Esophagus squamous epithelium (tissue), 5 donors: ENCODE measurements around the gene SERGEF. TPM values are rescaled to one million over a fixed set of nuclear protein-coding genes. Genes with fewer than 3 reads are reported as not detected.

Experiments used
- DNase-seq: peaks from one replicate; lab custom pipeline; 2025; lab: John Stamatoyannopoulos, UW
- H3K27ac ChIP-seq, 4 donors: fragments of 200-600 bp; sonication (generic); one replicate each; pipeline ENCODE4 v1.5.1; 2016 to 2019; ENCODE audit warnings: mild to moderate bottlenecking in 1 of 4
- H3K27me3 ChIP-seq, 4 donors: fragments of 200-600 bp; sonication (generic); 1 replicate in 3 of 4; 2 replicates in 1 of 4; pipeline versions ENCODE4 v1.5.1 to v1.6.0; 2017 to 2021; ENCODE audit warnings: antibody characterized with exemption in 1 of 4
- H3K36me3 ChIP-seq, 3 donors: fragments of 200-600 bp; sonication (generic); one replicate each; pipeline ENCODE4 v1.5.1; 2016 to 2019
- H3K4me1 ChIP-seq, 3 donors: fragments of 200-600 bp; sonication (generic); one replicate each; pipeline ENCODE4 v1.5.1; 2017 to 2019
- H3K4me3 ChIP-seq, 4 donors: fragments of 200-600 bp; sonication (generic); 1 replicate in 3 of 4; 2 replicates in 1 of 4; pipeline ENCODE4 v1.5.1; 2016 to 2019; ENCODE audit warnings: mild to moderate bottlenecking in 2 of 4, moderate library complexity in 1 of 4
- H3K9me3 ChIP-seq, 3 donors: fragments of 200-600 bp; sonication (generic); one replicate each; pipeline ENCODE4 v1.5.1; 2016 to 2019
- POLR2A ChIP-seq, 4 donors: fragments of 450-650 bp; IDR thresholded peaks; one replicate each; pipeline ENCODE4 v1.6.1; 2017; ENCODE audit warnings: antibody characterized with exemption in 4 of 4, mild to moderate bottlenecking in 4 of 4, moderate library complexity in 3 of 4
- WGBS, 2 donors: methylation state at CpG; one replicate each; pipeline ENCODE4 v1.1.5; 2018; 5-methylcytosine and 5-hydroxymethylcytosine counted together
- intact Hi-C: fragments of 100-400 bp; cut with DNase I; formaldehyde crosslinking; loops from one replicate; pipeline ENCODE4 v1.15.0; 2022
- total RNA-seq, 4 donors: library from RNA; depleted of rRNA; stranded (reverse); fragments of >200 nt; gene quantifications; one replicate each; pipeline ENCODE4 v1.1.0, GENCODE V29; 2016
- TF ChIP-seq, protein P1 (sequence below), 6 experiments: fragments of 450-650 bp in 4 of 6; fragments of 200-600 bp in 2 of 6; sonication (generic) in 2 of 6; IDR thresholded peaks; one replicate each; pipeline ENCODE4 v1.5.1; 2016 to 2019; ENCODE audit warnings: antibody characterized with exemption in 6 of 6, mild to moderate bottlenecking in 4 of 6, moderate library complexity in 4 of 6
- donor health status: DM: yes; HTN: yes; CAD: no.

Gene SERGEF
- total RNA-seq, 4 donors from 2014 or later: 4.2 to 35.7 (median 13.4) TPM

DNA sequence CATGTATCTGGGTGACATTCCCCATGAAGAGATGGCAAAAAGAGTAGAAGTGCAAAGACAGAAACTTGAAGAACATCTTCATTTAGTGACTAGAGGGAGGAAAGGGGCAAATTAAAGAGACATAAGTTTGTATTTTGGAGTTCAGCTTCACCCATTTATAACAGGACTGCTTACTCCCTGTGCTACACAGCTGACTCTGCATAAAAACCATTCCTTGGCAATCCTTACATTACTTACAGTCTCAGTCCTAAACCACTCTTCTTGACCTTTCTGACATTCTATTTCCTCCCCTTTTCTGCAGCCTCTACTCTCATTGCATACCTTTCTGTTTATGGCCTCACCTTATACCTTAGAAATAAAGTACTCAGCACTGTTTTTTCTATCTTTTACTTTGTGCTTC is 6.8 kb upstream of the SERGEF start:
- H3K4me3 ChIP-seq: no peak overlapping the region
- intact Hi-C loops: no loop called here
- H3K36me3 ChIP-seq: no peaks in the 10 kb centered on the region
- DNase-seq: no peak
- no peaks in the 10 kb centered on the region for H3K4me1 ChIP-seq
- no peaks in the 10 kb centered on the region for H3K9me3 ChIP-seq
- H3K27me3 ChIP-seq: no peaks in the 10 kb centered on the region
- H3K27ac ChIP-seq: no peak overlapping the region
- no peak for TF ChIP-seq POLR2A (IDR thresholded peaks at IDR 0.05)
- TF ChIP-seq, protein P1, sequence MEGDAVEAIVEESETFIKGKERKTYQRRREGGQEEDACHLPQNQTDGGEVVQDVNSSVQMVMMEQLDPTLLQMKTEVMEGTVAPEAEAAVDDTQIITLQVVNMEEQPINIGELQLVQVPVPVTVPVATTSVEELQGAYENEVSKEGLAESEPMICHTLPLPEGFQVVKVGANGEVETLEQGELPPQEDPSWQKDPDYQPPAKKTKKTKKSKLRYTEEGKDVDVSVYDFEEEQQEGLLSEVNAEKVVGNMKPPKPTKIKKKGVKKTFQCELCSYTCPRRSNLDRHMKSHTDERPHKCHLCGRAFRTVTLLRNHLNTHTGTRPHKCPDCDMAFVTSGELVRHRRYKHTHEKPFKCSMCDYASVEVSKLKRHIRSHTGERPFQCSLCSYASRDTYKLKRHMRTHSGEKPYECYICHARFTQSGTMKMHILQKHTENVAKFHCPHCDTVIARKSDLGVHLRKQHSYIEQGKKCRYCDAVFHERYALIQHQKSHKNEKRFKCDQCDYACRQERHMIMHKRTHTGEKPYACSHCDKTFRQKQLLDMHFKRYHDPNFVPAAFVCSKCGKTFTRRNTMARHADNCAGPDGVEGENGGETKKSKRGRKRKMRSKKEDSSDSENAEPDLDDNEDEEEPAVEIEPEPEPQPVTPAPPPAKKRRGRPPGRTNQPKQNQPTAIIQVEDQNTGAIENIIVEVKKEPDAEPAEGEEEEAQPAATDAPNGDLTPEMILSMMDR (IDR thresholded peaks at IDR 0.05): no peak

DNA sequence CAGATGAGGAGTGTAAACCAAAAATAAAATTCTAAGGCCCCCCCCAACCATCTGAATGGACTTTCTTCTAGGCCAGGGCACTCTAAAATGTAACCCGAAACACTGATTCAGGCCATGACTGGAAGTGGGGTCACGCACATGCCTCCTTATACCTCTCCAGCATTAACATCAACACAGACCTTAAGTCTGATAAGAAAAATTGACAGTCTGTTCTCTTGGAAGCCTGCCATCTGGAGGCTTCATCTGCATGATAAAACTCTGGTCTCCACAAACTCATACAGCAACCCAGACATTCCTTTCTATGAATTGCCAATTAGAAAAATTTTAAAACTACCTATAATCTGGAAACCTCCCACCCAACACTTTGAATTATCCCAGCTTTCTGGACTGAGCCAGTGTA is 3.9 kb upstream of the SERGEF start:
- no peak for DNase-seq
- Histone ChIP-seq H3K27ac (no peak overlapping the region), H3K36me3 (no peaks in the 10 kb centered on the region), H3K4me1 (peaks cover 0 to 19% (median 0%) of the 10 kb centered on the region in 3 donors), H3K4me3 (no peak overlapping the region), H3K27me3 (peaks cover 0 to 5% (median 0%) of the 10 kb centered on the region in 4 donors), H3K9me3 (no peaks in the 10 kb centered on the region)
- intact Hi-C loops: no loop called here
- WGBS, 2 donors: 89 to 100% methylated on average over 2 of the region's 2 CpGs
- TF ChIP-seq, protein P1 (IDR thresholded peaks at IDR 0.05): no peak
- TF ChIP-seq POLR2A (IDR thresholded peaks at IDR 0.05): no peak

DNA sequence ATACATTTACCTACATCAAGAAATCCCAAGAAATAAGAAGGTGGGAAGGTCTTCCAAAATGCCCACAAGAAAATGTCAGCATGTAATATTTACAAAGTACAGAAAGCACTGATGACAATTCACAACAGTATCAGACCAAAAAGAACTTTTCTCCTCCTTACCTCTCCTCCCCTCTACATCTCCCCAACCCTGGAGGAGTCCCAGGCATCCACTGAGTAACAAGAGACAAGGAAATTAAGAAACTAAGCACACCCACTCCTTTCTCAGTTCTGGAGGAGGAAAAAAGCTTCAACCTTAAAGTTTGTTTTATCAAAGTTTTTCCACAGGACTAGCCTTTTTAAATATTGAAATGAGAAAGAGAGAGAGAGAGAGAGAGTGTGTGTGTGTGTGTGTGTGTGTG is 2.0 kb upstream of the SERGEF start:
- Histone ChIP-seq H3K27ac (no peak overlapping the region), H3K9me3 (no peaks in the 10 kb centered on the region), H3K4me1 (peaks cover 0 to 25% (median 0%) of the 10 kb centered on the region in 3 donors), H3K27me3 (peaks cover 0 to 5% (median 0%) of the 10 kb centered on the region in 4 donors), H3K4me3 (no peak overlapping the region), H3K36me3 (no peaks in the 10 kb centered on the region)
- intact Hi-C loops: no loop called here
- TF ChIP-seq, protein P1 (IDR thresholded peaks at IDR 0.05): no peak
- no peak for TF ChIP-seq POLR2A (IDR thresholded peaks at IDR 0.05)
- DNase-seq: no peak

DNA sequence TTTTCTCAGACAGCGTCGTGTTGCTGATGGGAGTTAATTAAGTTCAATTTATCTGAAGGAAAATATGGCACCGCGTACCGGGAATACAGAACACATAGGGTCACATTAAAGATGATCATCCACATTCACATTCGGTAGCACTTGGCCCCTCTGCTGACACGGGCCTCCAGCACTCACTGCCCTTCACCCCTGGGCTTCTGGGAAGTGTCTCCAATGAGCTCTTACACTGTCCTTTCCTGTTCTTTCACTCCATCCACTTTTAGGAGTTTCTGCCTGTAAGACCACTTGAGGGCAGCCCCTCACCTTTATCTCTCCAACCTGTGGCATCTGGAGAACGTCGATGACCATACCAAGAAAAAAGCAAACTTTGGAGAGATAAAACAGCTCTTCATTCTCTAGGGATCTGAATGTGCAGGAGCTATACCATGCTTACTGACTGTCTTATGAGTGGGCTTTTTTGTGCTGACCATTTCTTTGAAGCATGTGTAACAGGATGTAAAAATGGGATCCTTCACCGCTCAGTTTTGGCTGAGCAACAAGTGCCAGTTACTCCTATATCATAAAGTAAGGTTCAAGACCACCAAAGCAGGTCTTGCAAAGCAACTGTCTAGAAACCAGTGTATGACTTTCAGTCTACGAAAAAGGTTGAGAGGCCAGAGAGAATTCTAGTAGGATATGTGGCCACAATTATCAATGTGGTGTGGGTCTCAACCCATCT is 1.1 kb upstream of the SERGEF start:
- H3K27me3 ChIP-seq: peaks cover 0 to 5% (median 0%) of the 10 kb centered on the region in 4 donors
- WGBS, 2 donors: 17 to 34% methylated on average over 7 to 11 of the region's 11 CpGs
- H3K4me1 ChIP-seq: peaks cover 0 to 25% (median 0%) of the 10 kb centered on the region in 3 donors
- TF ChIP-seq, protein P1 (IDR thresholded peaks at IDR 0.05): no peak
- no peak for TF ChIP-seq POLR2A (IDR thresholded peaks at IDR 0.05)
- no peak for DNase-seq
- no peaks in the 10 kb centered on the region for H3K9me3 ChIP-seq
- peak overlapping the region; percentile 69 to 89 (median 86) for H3K27ac ChIP-seq
- H3K36me3 ChIP-seq: no peaks in the 10 kb centered on the region
- intact Hi-C loops: no loop called here
- H3K4me3 ChIP-seq: peak overlapping the region; percentile 66 to 79 (median 70)

DNA sequence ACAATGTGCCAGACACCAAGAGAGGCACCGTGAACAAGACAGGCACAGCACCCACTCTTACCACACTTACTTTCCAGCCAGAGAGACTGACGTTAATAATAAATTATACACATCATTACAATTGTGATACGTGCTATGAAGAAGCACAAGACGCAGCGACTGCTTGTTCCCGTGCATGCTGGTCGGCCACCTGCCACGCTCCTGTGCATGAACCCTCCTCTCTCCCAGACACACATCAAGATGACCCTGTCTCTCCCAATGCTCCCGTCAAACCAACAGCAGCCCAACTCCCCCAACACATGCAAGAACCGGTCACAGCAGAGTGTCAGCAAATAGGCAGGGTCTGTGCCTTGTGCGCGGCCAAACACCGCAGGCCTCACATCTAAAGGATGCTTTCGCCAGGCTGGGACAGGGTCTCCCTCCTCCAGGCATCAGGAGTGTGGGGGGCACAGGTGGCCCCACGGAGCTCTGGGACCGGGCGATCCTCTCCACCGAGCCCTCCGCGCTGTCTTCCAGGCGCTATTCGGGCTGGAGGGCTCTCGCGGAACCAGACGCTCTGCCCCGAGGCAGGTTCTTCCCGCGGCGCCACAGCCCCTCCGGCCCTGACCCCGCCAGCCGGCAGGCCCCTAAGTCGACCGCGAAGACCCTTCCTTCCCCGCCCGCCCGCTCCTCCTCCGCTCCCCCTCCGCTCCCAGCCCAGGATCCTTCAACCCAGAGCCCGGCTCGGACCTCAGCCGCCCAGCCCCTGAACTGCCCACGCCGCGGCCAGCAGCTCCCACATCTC is 533 bp downstream of the SERGEF start:
- no peak for TF ChIP-seq POLR2A (IDR thresholded peaks at IDR 0.05)
- TF ChIP-seq, protein P1 (IDR thresholded peaks at IDR 0.05): no peak
- H3K27ac ChIP-seq: peak overlapping the region; percentile 69 to 89 (median 86)
- H3K4me1 ChIP-seq: peaks cover 0 to 25% (median 0%) of the 10 kb centered on the region in 3 donors
- H3K36me3 ChIP-seq: peaks cover 0 to 1% (median 0%) of the 10 kb centered on the region in 3 donors
- peak overlapping the region; percentile 66 to 79 (median 70) for H3K4me3 ChIP-seq
- H3K9me3 ChIP-seq: no peaks in the 10 kb centered on the region
- no peak for DNase-seq
- intact Hi-C loops: no loop called here
- WGBS, 2 donors: 30 to 31% methylated on average over 8 to 12 of the region's 46 CpGs
- peaks cover 0 to 5% (median 0%) of the 10 kb centered on the region in 4 donors for H3K27me3 ChIP-seq
